K562 (cell line): ENCODE measurements around the gene RUNX1. TPM values are rescaled to one million over a fixed set of nuclear protein-coding genes. Genes with fewer than 3 reads are reported as not detected.

Experiments used
- COPS2 ChIP-seq: fragments of 450-650 bp; conservative IDR thresholded peaks from 2 replicates; pipeline ENCODE4 v1.6.1; 2016; ENCODE audit warnings: mild to moderate bottlenecking, moderate library complexity
- DIDO1 ChIP-seq: fragments of 450-650 bp; IDR thresholded peaks from 2 replicates; pipeline ENCODE4 v1.6.1; 2016; ENCODE audit warnings: low read depth, missing biosample characterization, missing genetic modification characterization
- EGR1 ChIP-seq: fragments of 450-650 bp; conservative IDR thresholded peaks from 2 replicates; pipeline ENCODE4 v1.6.1; 2017; ENCODE audit warnings: mild to moderate bottlenecking
- JUND ChIP-seq, 2 experiments: IDR thresholded peaks; 2 replicates in 1 of 2; 3 replicates in 1 of 2; pipeline ENCODE4 v1.6.1; 2011; ENCODE audit warnings: borderline replicate concordance in 2 of 2, low read depth in 2 of 2, low read length in 2 of 2, improper control_type of control experiment in 1 of 2, missing biosample characterization in 1 of 2, missing genetic modification characterization in 1 of 2, missing genetic modification reagents in 1 of 2
- MITF ChIP-seq: IDR thresholded peaks from 2 replicates; pipeline ENCODE4 v1.6.1; 2014; ENCODE audit warnings: antibody characterized with exemption
- MNT ChIP-seq, 2 experiments: fragments of 450-650 bp; conservative IDR thresholded peaks; 2 replicates each; pipeline ENCODE4 v1.6.1; 2017; ENCODE audit warnings: mild to moderate bottlenecking in 2 of 2, moderate library complexity in 2 of 2
- NFYB ChIP-seq: IDR thresholded peaks from 2 replicates; pipeline ENCODE4 v1.6.1; 2011; ENCODE audit warnings: mild to moderate bottlenecking, moderate library complexity; ENCODE audit not compliant: insufficient read length; ENCODE audit errors: extremely low read depth
- RBFOX2 ChIP-seq: fragments of 200-400 bp; formaldehyde crosslinking; IDR thresholded peaks from 2 replicates; pipeline ENCODE4 v1.6.1; 2017; ENCODE audit warnings: low read depth, mild to moderate bottlenecking, low read length, moderate library complexity
- SFPQ ChIP-seq: fragments of 200-400 bp; formaldehyde crosslinking; IDR thresholded peaks from 2 replicates; pipeline ENCODE4 v1.6.1; 2017; ENCODE audit warnings: mild to moderate bottlenecking, low read depth, low read length, moderate library complexity
- ZNF165 ChIP-seq: fragments of 250-450 bp; sonication (Bioruptor Pico); IDR thresholded peaks from 2 replicates; pipeline ENCODE4 v1.4.0; 2020; ENCODE audit warnings: borderline replicate concordance
- polyA plus RNA-seq, 8 experiments: library from polyadenylated mRNA; depleted of rRNA in 4 of 8; stranded (reverse) in 5 of 8; unstranded in 3 of 8; fragments of >200 nt; fragmentation: Nextera tagmentation in 2 of 8; fragmentation: Illumina TruSeq in 1 of 8; extraction: Ambion mirVana in 2 of 8; extraction: Trizol in 1 of 8; gene quantifications; 2 replicates each; pipeline versions ENCODE4 v1.2.1 to v1.2.3, GENCODE V29; 2011 to 2014; ENCODE audit warnings: inconsistent platforms in 1 of 8, missing spikeins in 1 of 8
- total RNA-seq, 7 experiments: library from RNA; depleted of rRNA in 6 of 7; stranded (reverse); fragments of >200 nt in 6 of 7; fragmentation: Illumina TruSeq in 2 of 7; extraction: Trizol in 2 of 7; gene quantifications; 2 replicates each; pipeline versions ENCODE4 v1.2.1 to v1.2.3, GENCODE V29; 2011 to 2021; ENCODE audit warnings: low replicate concordance in 1 of 7
- TF ChIP-seq, protein P1 (sequence below): sonication (generic); formaldehyde crosslinking; IDR thresholded peaks from 2 replicates; pipeline ENCODE4 v1.8.0; 2023; ENCODE audit warnings: missing genetic modification reagents, mild to moderate bottlenecking, borderline replicate concordance
- TF ChIP-seq, protein P2 (sequence below): fragments of 250-450 bp; sonication (Bioruptor Pico); IDR thresholded peaks from 2 replicates; pipeline ENCODE4 v1.4.0; 2020; ENCODE audit warnings: mild to moderate bottlenecking
- TF ChIP-seq, protein P3 (sequence below): fragments of 450-650 bp; formaldehyde crosslinking; IDR thresholded peaks from 2 replicates; pipeline ENCODE4 v1.4.0; 2020; ENCODE audit warnings: mild to moderate bottlenecking, mixed read lengths

The RUNX1 gene
- total and polyA plus RNA-seq, 9 of the 15 experiments (the other 6 are each of a cell fraction or from before 2014, with no cell fraction given) = 2.2 to 68.6 (median 17.8) TPM

- TF ChIP-seq MITF (no peak), MNT (conservative IDR thresholded peaks at IDR 0.05) (no peak), COPS2 (no peak), EGR1 (no peak), DIDO1 (tag) (no peak), ZNF165 (no peak), RBFOX2 (no peak), NFYB (no peak), SFPQ (no peak), JUND (IDR thresholded peaks at IDR 0.05; ENCODE audit: borderline replicate concordance, low read depth, low read length) (peak; percentile 73), JUND (tag; IDR thresholded peaks at IDR 0.05; ENCODE audit: borderline replicate concordance, low read depth, low read length) (no peak; the same call in 2 of the 3 replicates)
- TF ChIP-seq, protein P1, sequence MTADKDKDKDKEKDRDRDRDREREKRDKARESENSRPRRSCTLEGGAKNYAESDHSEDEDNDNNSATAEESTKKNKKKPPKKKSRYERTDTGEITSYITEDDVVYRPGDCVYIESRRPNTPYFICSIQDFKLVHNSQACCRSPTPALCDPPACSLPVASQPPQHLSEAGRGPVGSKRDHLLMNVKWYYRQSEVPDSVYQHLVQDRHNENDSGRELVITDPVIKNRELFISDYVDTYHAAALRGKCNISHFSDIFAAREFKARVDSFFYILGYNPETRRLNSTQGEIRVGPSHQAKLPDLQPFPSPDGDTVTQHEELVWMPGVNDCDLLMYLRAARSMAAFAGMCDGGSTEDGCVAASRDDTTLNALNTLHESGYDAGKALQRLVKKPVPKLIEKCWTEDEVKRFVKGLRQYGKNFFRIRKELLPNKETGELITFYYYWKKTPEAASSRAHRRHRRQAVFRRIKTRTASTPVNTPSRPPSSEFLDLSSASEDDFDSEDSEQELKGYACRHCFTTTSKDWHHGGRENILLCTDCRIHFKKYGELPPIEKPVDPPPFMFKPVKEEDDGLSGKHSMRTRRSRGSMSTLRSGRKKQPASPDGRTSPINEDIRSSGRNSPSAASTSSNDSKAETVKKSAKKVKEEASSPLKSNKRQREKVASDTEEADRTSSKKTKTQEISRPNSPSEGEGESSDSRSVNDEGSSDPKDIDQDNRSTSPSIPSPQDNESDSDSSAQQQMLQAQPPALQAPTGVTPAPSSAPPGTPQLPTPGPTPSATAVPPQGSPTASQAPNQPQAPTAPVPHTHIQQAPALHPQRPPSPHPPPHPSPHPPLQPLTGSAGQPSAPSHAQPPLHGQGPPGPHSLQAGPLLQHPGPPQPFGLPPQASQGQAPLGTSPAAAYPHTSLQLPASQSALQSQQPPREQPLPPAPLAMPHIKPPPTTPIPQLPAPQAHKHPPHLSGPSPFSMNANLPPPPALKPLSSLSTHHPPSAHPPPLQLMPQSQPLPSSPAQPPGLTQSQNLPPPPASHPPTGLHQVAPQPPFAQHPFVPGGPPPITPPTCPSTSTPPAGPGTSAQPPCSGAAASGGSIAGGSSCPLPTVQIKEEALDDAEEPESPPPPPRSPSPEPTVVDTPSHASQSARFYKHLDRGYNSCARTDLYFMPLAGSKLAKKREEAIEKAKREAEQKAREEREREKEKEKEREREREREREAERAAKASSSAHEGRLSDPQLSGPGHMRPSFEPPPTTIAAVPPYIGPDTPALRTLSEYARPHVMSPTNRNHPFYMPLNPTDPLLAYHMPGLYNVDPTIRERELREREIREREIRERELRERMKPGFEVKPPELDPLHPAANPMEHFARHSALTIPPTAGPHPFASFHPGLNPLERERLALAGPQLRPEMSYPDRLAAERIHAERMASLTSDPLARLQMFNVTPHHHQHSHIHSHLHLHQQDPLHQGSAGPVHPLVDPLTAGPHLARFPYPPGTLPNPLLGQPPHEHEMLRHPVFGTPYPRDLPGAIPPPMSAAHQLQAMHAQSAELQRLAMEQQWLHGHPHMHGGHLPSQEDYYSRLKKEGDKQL (CRISPR knock-in tag) = no peak
- TF ChIP-seq, protein P2, sequence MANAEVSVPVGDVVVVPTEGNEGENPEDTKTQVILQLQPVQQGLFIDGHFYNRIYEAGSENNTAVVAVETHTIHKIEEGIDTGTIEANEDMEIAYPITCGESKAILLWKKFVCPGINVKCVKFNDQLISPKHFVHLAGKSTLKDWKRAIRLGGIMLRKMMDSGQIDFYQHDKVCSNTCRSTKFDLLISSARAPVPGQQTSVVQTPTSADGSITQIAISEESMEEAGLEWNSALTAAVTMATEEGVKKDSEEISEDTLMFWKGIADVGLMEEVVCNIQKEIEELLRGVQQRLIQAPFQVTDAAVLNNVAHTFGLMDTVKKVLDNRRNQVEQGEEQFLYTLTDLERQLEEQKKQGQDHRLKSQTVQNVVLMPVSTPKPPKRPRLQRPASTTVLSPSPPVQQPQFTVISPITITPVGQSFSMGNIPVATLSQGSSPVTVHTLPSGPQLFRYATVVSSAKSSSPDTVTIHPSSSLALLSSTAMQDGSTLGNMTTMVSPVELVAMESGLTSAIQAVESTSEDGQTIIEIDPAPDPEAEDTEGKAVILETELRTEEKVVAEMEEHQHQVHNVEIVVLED = no peak
- TF ChIP-seq, protein P3, sequence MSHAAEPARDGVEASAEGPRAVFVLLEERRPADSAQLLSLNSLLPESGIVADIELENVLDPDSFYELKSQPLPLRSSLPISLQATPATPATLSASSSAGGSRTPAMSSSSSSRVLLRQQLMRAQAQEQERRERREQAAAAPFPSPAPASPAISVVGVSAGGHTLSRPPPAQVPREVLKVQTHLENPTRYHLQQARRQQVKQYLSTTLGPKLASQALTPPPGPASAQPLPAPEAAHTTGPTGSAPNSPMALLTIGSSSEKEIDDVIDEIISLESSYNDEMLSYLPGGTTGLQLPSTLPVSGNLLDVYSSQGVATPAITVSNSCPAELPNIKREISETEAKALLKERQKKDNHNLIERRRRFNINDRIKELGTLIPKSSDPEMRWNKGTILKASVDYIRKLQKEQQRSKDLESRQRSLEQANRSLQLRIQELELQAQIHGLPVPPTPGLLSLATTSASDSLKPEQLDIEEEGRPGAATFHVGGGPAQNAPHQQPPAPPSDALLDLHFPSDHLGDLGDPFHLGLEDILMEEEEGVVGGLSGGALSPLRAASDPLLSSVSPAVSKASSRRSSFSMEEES (CRISPR knock-in tag) = no peak
Observed at GRCh38 chr21:35011681-35012080, 37.4 kb downstream of the RUNX1 start (continued).
